SK-N-SH (cell line): ENCODE data around the gene NBR1.
"Not testable (repeated sequence)": the region's sequence is repeated elsewhere in the genome, so short reads cannot be mapped to it uniquely, and the experiment has no call there.

ENCODE experiments used
- GABPA ChIP-seq: IDR thresholded peaks from 2 replicates; pipeline ENCODE4 v1.4.0; 2012; ENCODE audit warnings: low read depth, mild to moderate bottlenecking
- IRF3 ChIP-seq: fragments of 150-350 bp; IDR thresholded peaks from 2 replicates; pipeline ENCODE4 v1.6.1; 2016; ENCODE audit warnings: mild to moderate bottlenecking, low read depth, low read length

DNA sequence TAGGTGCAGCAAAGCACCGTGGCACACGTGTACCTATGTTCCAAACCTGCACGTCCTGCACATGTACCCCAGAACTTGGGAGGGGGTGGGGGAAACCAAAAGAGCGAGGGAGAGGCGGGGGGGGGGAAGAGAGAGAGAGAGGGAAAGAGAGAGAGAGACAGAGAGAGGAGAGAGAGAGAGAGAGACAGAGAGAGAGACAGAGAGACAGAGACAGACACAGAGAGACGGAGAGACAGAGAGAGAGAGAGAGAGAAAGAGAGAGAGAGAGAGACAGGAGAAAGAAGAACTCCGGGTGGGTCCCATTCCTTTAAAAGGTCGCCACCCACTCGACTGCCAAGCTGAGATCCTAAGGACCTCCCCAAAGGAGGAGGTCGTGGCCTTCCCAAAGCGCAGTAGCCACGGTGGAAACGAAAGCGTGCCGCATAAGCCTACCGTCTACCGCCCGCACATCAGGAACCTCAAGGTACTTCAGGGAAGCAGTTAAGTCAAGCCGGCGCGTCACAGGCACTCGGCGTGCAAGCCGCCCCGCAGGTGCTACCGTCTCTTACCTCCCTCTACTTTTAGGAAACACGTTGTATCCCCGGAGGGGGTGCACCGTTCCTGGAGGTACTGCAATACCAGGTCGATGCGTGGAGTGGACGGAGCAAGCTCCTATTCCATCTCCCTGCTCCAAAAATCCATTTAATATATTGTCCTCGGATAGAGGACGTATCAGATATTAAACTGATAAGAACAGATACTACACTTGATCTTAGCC, 69.8 kb downstream of the NBR1 start:
- not testable (repeated sequence) for TF ChIP-seq IRF3, GABPA
